Bronchial epithelial cell (primary cell): ENCODE results near the gene P2RY12. TPM values are rescaled to one million over a fixed set of nuclear protein-coding genes. Genes with fewer than 3 reads are reported as not detected.

Experiments
- DNase-seq: peaks from one replicate; pipeline ENCODE4 v3.0.0-alpha.2; 2010; ENCODE audit warnings: low read depth
- FAIRE-seq: peaks from 2 replicates; lab custom pipeline; 2011; peaks lifted over from hg19 to GRCh38; lab: Jason Lieb, UNC
- H3K27me3 ChIP-seq: 2 replicates; pipeline ENCODE4 v1.5.1; 2011; ENCODE audit warnings: low read length; ENCODE audit not compliant: control insufficient read depth, insufficient read depth
- H3K36me3 ChIP-seq: 2 replicates; pipeline ENCODE4 v1.5.1; 2011; ENCODE audit warnings: low read length; ENCODE audit not compliant: control insufficient read depth, insufficient read depth
- H3K4me3 ChIP-seq: 2 replicates; pipeline ENCODE4 v1.5.1; 2011; ENCODE audit warnings: mild to moderate bottlenecking, low read depth, low read length, control low read depth
- CTCF ChIP-seq: IDR thresholded peaks from 2 replicates; pipeline ENCODE4 v1.5.1; 2011; ENCODE audit warnings: mild to moderate bottlenecking, moderate library complexity, low read length, control low read depth, inconsistent platforms; ENCODE audit not compliant: insufficient read depth, severe bottlenecking
- total RNA-seq: library from RNA; depleted of rRNA; stranded (reverse); fragments of >200 nt; gene quantifications from 2 replicates; pipeline ENCODE4 v1.2.1, GENCODE V29; 2014

The P2RY12 gene
- total RNA-seq, 1 donor from 2014 or later: not detected

- Histone ChIP-seq H3K4me3 (no peak overlapping the region), H3K36me3 (peaks cover 6% of the 10 kb centered on the region), H3K27me3 (no peaks in the 10 kb centered on the region)
- peak; percentile 99 for FAIRE-seq
- DNase-seq: peak; percentile 98
- peak; percentile 33 for TF ChIP-seq CTCF
These were observed 79.3 kb downstream of the P2RY12 start for GRCh38 chr3:151305060-151305774.

- Histone ChIP-seq H3K27me3 (no peaks in the 10 kb centered on the region), H3K36me3 (peaks cover 10% of the 10 kb centered on the region), H3K4me3 (no peak overlapping the region)
- no peak for FAIRE-seq
- TF ChIP-seq CTCF: no peak
- DNase-seq: no peak
These were observed 80.8 kb downstream of the P2RY12 start for GRCh38 chr3:151303751-151304150.

GRCh38 chr3:151301787-151302186 lies 82.8 kb downstream of the P2RY12 start:
- Histone ChIP-seq H3K27me3 (no peaks in the 10 kb centered on the region), H3K36me3 (peaks cover 17% of the 10 kb centered on the region), H3K4me3 (no peak overlapping the region)
- TF ChIP-seq CTCF: no peak
- FAIRE-seq (no peak), DNase-seq (peak; percentile 90)

- H3K27me3 ChIP-seq: no peaks in the 10 kb centered on the region
- DNase-seq: no peak
- TF ChIP-seq CTCF: no peak
- no peak overlapping the region for H3K4me3 ChIP-seq
- no peak for FAIRE-seq
- H3K36me3 ChIP-seq: peaks cover 20% of the 10 kb centered on the region
These were observed 84.0 kb downstream of the P2RY12 start for GRCh38 chr3:151300539-151300938.

- Histone ChIP-seq H3K4me3 (no peak overlapping the region), H3K36me3 (peaks cover 24% of the 10 kb centered on the region), H3K27me3 (no peaks in the 10 kb centered on the region)
- FAIRE-seq: no peak
- no peak for DNase-seq
- no peak for TF ChIP-seq CTCF
These were observed 85.5 kb downstream of the P2RY12 start for GRCh38 chr3:151299006-151299405.

GRCh38 chr3:151297429-151297828 lies 87.1 kb downstream of the P2RY12 start:
- Histone ChIP-seq H3K4me3 (no peak overlapping the region), H3K36me3 (peaks cover 22% of the 10 kb centered on the region), H3K27me3 (no peaks in the 10 kb centered on the region)
- DNase-seq (no peak), FAIRE-seq (no peak)
- no peak for TF ChIP-seq CTCF
